Colonic mucosa (tissue), 4 donors: ENCODE results near the gene RABGAP1L. TPM values are rescaled to one million over a fixed set of nuclear protein-coding genes. Genes with fewer than 3 reads are reported as not detected.

Source experiments
- DNase-seq: peaks from one replicate; pipeline ENCODE4 v3.0.0-alpha.2; 2020
- H3K27ac ChIP-seq: fragments of 200-600 bp; one replicate; pipeline ENCODE4 v1.8.0; 2021
- H3K27me3 ChIP-seq: fragments of 200-600 bp; one replicate; pipeline ENCODE4 v1.8.0; 2021
- H3K36me3 ChIP-seq: fragments of 200-600 bp; one replicate; pipeline ENCODE4 v1.8.0; 2021
- H3K4me1 ChIP-seq: fragments of 200-600 bp; one replicate; pipeline ENCODE4 v1.8.0; 2021; ENCODE audit warnings: mild to moderate bottlenecking
- H3K4me3 ChIP-seq: fragments of 200-600 bp; one replicate; pipeline ENCODE4 v1.8.0; 2021
- H3K9ac ChIP-seq, 2 donors: one replicate each; pipeline ENCODE4 v1.7.0; 2013; ENCODE audit warnings: control low read depth in 2 of 2, low read depth in 2 of 2, low read length in 2 of 2
- H3K9me3 ChIP-seq: fragments of 200-600 bp; one replicate; pipeline ENCODE4 v1.8.0; 2021
- CTCF ChIP-seq: fragments of 200-600 bp; IDR thresholded peaks from one replicate; pipeline ENCODE4 v1.8.0; 2022; ENCODE audit warnings: antibody characterized with exemption, mild to moderate bottlenecking
- intact Hi-C: fragments of 100-400 bp; cut with DNase I; formaldehyde crosslinking; loops from one replicate; pipeline ENCODE4 v1.14.1; 2022
- total RNA-seq, 2 donors: library from RNA; stranded (reverse); fragmentation: NEBNext Ultra II Directional in 1 of 2; extraction: Animal tissue kit (Norgen Biotek cat#: 25700) in 1 of 2; gene quantifications; one replicate each; pipeline ENCODE4 v1.2.1, GENCODE V29; 2021
- donor health status: healthy.
- donor health status: DM: no; HTN: no; CAD: no.
- donor health status: DM: no; HTN: no; CAD: no.

RABGAP1L gene
- total RNA-seq, 2 donors from 2014 or later = 50.3 to 87.0 TPM

DNA sequence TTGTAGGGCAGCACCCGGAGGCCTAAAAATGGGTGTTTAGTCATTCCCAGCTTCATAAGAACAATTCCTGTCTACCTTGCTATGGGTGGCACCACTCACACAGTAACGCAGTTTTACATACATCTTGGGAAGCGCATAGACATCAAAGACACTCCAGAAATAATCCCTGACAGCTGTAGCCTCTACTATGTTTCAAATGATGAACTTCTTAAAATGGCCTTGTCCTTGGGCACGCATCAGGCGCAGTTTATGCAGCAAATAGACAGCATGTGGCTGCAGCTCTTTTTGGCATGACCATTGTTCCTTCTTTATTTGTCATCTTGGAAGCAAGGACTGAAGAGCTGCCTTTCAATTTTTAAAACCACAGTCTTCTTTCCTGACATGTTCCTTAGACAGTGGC is 762.8 kb downstream of the RABGAP1L start:
- Histone ChIP-seq H3K36me3 (no peaks in the 10 kb centered on the region), H3K27ac (no peak overlapping the region), H3K9ac (no peak overlapping the region), H3K9me3 (no peaks in the 10 kb centered on the region), H3K4me1 (no peaks in the 10 kb centered on the region), H3K27me3 (no peaks in the 10 kb centered on the region), H3K4me3 (no peak overlapping the region)
- no peak for TF ChIP-seq CTCF
- no peak for DNase-seq
- intact Hi-C loops = no loop called here

- Histone ChIP-seq H3K27me3 (no peaks in the 10 kb centered on the region), H3K4me3 (no peak overlapping the region), H3K9me3 (no peaks in the 10 kb centered on the region), H3K36me3 (no peaks in the 10 kb centered on the region), H3K4me1 (no peaks in the 10 kb centered on the region), H3K27ac (no peak overlapping the region), H3K9ac (no peak overlapping the region)
- intact Hi-C loops = no loop called here
- DNase-seq = no peak
- no peak for TF ChIP-seq CTCF
Observed at GRCh38 chr1:174923820-174924219, 764.5 kb downstream of the RABGAP1L start.

- Histone ChIP-seq H3K4me1 (no peaks in the 10 kb centered on the region), H3K27me3 (no peaks in the 10 kb centered on the region), H3K9me3 (no peaks in the 10 kb centered on the region), H3K9ac (no peak overlapping the region), H3K4me3 (no peak overlapping the region), H3K36me3 (no peaks in the 10 kb centered on the region), H3K27ac (no peak overlapping the region)
- DNase-seq = no peak
- TF ChIP-seq CTCF = no peak
- intact Hi-C loops = no loop called here
Observed at GRCh38 chr1:174928541-174928940, 769.2 kb downstream of the RABGAP1L start.

GRCh38 chr1:174931214-174931613 is 771.9 kb downstream of the RABGAP1L start:
- Histone ChIP-seq H3K9ac (no peak overlapping the region), H3K4me3 (no peak overlapping the region), H3K4me1 (no peaks in the 10 kb centered on the region), H3K27ac (no peak overlapping the region), H3K9me3 (no peaks in the 10 kb centered on the region), H3K36me3 (no peaks in the 10 kb centered on the region), H3K27me3 (no peaks in the 10 kb centered on the region)
- no peak for DNase-seq
- TF ChIP-seq CTCF = no peak
- intact Hi-C loops = no loop called here

DNA sequence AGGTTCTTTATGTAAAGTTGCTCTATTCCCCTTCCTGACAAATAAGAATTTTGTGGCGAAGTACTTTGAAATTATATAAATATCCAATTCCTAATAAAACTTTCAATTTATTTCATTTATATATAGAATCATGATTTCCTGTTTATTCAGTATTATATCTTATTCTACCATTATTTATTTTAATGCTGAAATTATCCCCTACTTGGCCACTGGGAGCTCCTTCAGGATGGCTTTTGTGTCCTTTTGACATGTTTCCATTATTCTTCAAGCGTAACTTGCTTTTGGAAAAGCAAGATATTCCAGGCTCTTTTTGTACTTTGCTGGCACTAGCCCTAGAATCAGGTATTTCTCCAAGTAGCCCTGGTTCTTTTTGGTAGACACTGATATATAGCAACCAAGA is 773.3 kb downstream of the RABGAP1L start:
- Histone ChIP-seq H3K4me1 (no peaks in the 10 kb centered on the region), H3K9ac (no peak overlapping the region), H3K36me3 (no peaks in the 10 kb centered on the region), H3K27me3 (no peaks in the 10 kb centered on the region), H3K27ac (no peak overlapping the region), H3K4me3 (no peak overlapping the region), H3K9me3 (no peaks in the 10 kb centered on the region)
- no peak for DNase-seq
- intact Hi-C loops = no loop called here
- no peak for TF ChIP-seq CTCF
